Kasumi-1 (cell line): ENCODE results near the gene SEC24D.
"Not testable (repeated sequence)": the region's sequence is repeated elsewhere in the genome, so short reads cannot be mapped to it uniquely, and the experiment has no call there.

Experiments used
- DNase-seq, 2 experiments: peaks; one replicate each; lab custom pipeline; 2025; lab: John Stamatoyannopoulos, UW

Gene SEC24D, protein sequence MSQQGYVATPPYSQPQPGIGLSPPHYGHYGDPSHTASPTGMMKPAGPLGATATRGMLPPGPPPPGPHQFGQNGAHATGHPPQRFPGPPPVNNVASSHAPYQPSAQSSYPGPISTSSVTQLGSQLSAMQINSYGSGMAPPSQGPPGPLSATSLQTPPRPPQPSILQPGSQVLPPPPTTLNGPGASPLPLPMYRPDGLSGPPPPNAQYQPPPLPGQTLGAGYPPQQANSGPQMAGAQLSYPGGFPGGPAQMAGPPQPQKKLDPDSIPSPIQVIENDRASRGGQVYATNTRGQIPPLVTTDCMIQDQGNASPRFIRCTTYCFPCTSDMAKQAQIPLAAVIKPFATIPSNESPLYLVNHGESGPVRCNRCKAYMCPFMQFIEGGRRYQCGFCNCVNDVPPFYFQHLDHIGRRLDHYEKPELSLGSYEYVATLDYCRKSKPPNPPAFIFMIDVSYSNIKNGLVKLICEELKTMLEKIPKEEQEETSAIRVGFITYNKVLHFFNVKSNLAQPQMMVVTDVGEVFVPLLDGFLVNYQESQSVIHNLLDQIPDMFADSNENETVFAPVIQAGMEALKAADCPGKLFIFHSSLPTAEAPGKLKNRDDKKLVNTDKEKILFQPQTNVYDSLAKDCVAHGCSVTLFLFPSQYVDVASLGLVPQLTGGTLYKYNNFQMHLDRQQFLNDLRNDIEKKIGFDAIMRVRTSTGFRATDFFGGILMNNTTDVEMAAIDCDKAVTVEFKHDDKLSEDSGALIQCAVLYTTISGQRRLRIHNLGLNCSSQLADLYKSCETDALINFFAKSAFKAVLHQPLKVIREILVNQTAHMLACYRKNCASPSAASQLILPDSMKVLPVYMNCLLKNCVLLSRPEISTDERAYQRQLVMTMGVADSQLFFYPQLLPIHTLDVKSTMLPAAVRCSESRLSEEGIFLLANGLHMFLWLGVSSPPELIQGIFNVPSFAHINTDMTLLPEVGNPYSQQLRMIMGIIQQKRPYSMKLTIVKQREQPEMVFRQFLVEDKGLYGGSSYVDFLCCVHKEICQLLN

DNA sequence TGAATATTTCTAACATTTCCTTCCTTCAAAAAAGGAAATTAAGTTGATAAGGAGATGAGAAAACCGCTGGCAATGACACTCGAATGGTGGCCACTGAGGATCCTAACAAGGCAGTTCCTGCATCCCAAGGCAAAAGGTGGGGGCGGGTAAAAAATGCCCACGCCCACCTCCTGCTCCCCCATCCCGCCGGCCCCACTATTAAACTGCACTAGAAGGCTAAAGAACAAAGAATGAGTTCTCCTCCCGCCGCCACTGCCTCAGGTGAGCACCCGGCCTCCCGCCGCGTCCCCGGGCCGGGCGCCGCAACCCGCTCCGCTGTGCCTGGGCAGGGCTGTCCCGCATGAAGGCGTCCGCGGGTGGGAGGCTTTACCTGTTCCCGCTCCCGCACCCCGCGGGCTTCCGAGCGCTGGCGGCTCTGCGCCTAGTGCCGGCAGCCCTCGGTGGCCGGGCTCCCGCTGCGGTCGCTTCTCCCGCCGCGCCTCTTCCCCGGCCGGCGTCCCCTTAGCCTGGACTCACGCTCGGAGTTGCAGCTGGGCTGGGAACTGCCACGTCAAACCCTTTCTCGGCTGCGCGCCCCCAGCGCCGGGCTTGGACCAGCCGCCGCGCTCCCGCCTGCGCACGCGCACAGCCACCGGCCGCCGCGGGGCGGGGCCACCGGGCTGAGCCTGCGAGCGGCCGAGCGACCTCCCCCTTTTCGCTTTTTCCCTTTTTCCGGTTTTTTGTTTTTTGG is at the start of gene SEC24D:
Gene SEC24D, minus strand, starts transcription at position 556 of the 730 bp plus-strand sequence. CDS start 2,430 bp downstream, outside the sequence.
- DNase-seq: peak; percentile 80 to 81

DNA sequence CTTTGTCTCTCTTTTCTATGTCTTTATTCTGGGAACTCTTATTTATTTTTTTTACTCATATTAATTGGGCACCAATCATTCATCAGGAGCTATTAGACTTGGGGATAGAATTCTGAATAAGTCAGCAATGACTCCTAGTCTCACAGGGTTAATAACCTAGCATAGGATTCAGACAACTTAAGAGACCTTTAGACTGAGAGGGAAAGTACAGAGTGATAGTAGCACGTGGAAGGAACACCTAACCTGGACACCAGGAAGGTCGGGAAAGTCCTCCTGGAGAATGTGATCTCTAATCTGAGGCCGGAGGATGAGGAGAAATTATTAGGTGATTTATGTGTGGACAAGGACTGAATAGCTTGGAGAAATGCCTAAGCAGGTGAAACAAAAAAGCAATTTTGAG is 48.8 kb upstream of the SEC24D start:
- no peak for DNase-seq

DNA sequence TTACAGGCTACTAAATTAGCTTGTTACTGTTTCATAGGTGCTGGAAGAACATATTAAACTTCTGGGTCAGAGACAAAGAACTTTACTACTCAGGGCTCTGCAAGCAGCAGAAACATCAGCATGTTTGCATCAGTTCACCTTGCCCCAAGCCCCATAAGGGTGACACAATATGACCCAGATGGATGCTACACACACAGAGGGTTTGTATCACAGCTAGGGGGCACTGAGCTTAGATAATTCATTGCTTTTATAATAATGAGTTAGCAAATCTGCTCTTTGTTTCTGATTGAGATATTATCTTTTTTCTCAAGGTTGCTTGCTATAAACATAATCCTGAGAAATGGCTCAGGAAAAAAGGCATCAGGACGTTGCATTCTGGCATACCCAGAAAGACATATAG is 47.9 kb upstream of the SEC24D start:
- peak in 1 of 2 experiments; percentile 20 for DNase-seq

DNA sequence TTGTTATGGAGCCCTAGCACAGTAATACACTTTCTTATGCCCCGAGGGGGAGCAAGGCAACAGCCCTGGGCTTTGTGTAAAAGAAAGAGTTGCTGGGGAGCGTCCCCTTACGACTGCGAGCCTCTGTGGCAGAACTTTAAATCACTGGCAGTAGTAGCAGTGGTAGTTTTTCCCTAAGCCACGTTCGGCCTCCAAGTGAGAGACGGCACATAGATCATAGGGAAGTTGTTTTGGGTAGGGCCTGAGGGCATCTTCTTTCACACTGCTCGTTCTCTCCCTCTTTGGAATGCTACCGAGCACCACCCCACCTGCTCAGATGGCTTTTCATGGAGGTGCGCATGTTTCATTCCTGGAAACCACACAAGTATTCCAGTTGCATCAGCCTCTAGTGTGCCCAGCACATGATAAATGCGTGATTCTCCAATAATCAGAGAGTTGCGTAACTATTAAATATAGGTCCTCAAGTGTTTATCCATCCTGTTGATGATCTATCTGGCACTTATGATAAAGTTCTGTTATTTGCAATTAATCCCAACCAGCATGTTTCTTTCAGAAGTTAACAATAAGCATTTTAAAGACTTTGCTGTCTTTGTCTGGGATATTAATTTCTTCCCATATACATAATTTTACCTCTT is 45.7 kb upstream of the SEC24D start:
- no peak for DNase-seq

DNA sequence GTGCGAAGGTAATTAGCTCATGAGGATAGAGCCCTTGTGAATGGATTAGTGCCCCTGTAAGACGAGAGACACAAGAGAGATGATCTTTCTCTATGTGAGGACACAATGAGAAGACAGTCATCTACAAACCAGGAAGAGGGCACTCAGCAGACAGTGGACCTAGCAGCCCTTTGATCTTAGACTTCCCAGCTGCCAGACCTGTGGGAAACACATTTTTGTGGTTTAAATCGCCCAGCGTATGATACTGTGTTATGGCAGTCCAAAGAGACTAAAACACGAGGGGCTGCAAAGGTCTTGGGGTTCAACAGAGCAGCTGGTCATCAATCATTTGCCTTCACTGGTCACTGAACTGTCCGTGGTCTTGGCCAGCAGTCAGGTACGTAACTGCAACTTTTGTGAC is 43.5 kb upstream of the SEC24D start:
- no peak for DNase-seq

DNA sequence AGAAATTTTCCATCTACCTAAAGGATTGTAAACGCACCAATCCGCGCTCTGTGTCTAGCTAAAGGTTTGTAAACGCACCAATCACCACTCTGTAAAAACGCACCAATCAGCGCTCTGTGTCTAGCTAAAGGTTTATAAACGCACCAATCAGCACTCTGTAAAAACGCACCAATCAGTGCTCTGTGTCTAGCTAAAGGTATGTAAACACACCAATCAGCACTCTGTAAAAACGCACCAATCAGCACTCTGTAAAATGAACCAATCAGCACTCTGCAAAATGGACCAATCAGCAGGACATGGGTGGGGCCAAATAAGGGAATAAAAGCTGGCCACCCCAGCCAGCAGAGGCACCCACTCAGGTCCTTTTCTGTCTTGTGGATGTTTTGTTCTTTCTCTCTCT is 42.6 kb upstream of the SEC24D start:
- DNase-seq: not testable (repeated sequence)

DNA sequence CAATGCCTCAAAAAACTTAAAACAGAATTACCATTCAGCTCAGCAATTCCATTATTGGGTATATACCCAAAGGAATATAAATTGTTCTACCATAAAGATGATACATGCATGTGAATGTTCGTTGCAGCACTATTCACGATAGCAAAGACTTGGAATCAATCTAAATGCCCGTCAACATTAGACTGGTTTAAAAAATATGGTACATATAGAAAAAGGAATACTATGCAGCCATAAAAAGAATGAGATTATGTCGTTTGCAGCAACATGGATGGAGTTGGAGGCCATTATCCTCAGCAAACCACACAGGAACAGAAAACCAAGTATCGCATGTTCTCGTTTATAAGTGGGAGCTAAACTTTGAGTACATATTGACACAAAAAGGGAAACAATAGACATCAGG is 41.9 kb upstream of the SEC24D start:
- no peak for DNase-seq

DNA sequence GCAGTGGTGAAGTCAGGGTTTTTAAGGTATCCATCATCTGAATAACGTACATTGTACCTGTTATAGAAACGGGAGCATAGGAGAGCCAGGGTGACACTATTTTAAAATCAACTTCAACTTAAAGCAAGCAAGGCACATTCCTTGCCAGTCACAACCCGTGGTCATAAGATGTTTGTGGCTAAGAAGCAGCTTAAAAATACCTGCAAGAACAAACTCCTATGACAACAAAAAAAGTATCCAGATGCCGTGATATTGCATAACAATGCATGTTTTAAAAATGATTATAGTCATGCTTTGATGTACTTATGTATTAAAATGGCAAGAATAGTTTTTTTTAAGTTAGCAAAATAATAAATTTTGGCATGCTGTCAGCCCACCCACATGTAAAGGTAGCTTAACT is 36.3 kb upstream of the SEC24D start:
- no peak for DNase-seq

DNA sequence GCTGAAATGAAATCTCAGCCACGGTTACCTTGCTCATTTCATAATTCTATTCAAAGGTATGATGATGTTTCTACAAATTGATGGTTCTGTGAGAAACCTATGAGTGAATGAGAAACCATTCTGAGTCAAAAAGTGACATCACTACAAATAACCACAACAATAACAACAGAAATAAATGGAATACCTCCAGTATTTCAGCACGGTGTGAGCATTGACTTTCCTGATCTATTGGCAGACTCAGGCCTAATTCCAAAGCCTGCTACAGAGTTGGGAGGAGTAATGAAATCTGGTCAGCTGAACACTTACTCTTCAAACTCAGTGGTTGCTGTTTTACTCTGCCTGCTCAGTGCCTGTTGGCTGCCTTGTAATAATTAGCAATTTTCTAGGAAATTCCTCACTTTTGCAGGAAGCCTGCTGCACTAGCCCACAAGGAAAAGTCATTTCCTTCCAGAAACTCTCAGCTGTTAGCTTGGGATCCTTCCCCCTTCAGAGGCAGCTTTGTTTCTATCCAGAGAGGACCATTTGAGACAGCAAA is 33.9 kb upstream of the SEC24D start:
- DNase-seq: no peak

DNA sequence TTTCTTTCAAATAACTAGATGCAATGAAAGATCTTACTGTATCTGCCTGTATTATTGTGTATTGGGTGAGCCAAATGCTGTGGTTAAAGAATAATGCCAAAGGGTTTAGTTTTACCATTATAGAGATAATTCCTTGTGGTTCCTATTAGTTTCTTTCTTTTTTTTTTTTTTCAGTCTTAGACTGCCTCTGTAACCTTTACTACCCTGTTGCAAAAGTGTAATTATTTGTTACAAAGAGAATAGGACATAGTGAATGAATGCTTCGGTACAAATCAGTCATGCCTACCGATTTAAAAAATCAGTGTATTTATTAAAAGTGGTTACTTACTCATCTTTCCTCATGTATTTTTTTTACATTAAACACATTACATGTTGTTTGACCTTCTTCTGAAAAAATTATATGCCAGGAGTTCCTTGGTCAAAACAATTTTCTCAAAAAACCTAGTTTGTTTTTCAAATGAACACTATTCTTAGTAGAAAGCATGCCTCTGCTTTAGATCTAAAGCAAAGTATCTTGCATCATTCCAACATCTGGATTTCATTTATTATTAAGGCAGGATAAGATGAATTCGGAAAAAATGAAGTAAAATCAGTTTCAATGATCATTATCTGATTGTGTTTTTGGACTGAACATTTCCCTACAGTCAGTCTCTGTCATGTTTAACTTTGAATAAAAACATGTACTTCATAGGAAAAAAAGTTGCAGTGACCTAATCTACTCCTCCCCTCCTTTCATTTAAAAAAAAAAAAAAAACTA is 31.6 kb upstream of the SEC24D start:
- no peak for DNase-seq

DNA sequence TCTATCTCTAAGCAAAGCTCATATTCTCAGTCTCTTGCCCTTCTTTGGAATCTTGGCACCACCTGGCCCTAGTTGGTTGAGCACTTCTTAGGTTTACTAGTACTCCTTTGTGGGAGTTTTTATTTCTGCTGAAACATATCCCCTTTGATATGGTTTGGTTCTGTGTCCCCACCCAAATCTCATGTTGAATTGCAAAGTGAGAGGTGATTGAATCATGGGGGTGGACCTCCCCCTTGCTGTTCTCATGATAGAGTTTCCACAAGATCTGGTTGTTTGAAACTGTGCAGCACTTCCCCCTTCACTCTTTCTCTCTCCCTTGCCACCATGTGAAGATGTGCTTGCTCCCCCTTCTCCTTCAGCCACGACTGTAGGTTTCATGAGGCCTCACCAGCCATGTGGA is 30.5 kb upstream of the SEC24D start:
- no peak for DNase-seq

DNA sequence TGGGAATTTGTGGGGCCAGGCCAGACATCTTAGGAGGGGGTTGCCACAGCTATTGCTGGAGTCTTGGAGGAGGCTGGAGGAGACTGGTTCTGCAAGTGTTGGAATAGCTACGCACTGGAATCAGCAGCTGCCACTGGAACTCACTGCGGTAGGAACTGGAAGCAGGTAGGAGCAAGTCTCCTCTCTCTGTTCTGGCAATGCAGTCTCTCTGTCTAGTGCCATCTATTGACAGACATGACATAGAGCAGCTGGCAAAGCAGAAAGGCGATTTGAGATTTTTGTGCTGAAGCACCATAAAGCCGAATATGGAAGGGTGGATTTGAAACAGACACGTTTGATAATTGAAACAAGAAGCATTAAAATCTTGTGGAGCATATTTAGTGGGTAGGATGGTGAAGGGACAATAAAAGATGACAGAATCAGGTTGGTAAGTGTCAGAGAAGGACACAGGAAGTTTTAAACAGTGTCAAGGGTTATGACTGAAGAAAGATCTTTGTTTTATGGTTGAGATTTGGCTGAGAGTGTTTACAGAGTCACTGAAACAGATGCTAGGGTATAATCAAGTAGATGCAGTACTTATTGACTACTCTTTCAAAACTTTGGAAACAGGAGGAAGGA is 29.3 kb upstream of the SEC24D start:
- peak; percentile 58 to 71 for DNase-seq

DNA sequence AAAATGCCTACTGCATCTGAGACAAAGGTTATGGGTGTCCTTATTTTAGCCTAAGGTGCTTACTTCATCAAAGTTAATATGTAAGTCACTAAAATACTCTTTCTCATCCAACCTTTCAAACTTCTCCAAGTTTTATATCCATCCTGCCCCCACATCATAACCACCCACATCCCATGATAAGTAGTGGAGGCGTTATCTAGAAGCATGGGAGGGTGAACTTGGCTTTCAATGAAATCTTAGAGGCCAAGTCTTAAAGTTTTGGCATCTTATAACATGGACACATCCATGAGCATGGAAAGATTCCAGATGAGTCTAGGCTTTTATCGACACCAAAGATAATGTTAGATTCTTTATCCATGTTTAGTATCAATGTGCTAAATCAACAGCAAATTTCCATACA is 22.9 kb upstream of the SEC24D start:
- DNase-seq: no peak

DNA sequence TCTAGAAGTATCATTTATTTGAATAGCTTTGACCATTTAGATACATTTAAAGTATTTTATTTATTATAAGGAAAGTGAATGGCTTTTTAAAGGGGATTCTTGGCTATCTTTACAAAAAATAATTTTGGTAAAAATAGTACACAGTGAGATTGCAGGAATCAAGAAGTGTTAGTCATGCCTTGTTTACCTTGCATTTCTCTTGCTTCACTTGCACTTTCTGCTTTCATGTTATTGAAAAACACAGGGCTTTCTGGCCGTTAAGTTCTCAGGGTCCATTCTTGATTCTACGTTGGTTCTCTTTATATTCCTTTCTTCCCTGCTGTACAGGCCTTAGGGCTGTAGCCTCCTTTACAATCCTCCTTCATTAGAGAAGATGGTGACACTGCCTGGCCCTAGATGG is 21.8 kb upstream of the SEC24D start:
- no peak for DNase-seq

DNA sequence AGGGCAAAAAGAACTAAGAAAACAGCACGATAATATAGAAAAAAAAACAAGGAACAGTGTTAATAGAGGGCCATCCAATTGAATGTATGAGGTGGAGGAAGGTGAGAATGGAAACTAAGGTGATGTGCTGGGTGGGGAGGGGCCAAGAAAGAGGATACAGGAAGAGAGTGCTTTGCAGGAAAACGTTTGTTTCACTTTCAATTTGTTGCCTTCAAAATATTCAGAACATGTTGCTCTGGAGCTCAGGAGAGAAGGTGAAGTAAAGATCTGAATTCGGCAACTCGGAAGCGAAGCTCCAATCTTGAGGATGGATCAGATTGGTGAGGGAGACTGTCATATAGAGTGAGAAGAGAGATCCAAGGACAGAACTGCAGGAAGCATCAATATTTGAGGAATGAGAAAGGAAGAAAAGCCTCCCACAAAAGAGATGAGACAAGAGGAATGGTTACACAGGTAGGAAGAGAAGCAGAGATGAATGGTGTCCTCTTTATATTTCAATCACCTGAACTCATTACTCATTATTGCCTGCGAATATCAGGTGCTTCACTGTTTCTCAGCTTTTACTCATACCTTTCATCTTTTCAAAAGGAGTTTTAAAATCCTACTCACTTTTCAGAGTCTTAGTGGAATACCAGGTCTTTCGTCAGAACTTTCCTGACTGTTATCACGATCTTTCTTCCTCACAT is 14.7 kb upstream of the SEC24D start:
- no peak for DNase-seq

DNA sequence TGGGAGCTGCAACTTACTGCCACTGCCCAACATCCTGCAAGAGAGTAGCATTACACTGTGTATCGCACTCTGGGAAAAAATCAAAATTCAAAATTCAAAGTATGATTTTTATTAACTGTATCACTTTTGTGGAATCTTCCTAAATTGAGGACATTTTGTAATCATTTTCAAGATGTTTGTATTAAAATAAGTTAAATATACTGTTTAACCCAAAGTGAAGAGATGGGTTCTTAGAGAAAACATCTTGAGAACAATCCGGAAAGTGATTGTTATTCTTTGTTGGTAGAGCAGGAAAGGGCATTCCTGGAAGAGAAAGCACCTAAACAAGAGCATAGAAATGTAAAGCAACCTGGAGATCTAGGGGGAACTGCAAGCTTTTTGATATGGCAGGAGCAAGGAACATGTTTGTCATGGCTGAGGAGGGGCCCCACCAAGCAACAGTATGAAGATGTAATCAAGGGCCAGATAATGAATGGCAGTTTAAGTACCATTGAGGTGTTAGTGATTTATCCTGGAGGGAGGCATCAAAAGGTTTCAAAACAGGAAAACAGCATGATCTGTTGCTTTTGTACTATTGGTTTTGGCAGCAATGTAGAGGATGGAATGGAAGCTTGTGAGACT is 14.1 kb upstream of the SEC24D start:
- no peak for DNase-seq

DNA sequence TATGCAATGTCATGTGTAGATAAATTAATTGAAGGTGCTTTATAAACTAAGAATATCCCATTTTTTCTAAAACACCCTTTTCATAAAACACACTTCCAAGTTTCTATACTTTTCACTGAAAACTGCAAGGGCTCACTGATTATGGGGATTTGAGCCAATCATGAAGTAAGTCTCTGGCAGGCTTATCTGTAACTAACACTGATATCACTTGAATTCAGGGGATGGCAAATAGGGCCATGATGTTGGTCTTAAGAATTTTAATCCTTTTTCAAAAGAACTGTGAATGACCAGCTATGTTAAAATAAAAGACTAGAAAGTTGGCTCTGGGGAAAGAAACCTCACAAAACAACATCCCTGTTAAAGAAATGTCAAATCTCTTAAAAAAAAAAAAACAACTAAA is 13.0 kb upstream of the SEC24D start:
- DNase-seq: no peak

DNA sequence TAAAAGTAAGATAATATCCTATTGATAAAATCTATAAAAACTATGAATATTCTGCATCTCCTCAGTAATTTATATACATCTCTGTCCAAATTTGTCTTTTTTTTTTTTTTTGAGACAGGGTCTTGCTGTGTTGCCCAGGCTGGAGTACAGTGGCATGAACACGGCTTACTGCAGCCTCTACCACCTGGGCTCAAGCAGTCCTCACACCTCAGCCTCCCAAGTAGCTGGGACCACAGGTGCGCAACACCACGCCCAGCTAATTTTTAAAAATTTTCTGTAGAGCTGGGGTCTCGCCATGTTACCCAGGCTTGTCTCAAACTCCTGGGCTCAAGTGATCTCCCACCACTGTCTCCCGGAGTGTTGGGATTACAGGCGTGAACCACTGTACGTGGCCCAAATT is 12.3 kb upstream of the SEC24D start:
- no peak for DNase-seq

DNA sequence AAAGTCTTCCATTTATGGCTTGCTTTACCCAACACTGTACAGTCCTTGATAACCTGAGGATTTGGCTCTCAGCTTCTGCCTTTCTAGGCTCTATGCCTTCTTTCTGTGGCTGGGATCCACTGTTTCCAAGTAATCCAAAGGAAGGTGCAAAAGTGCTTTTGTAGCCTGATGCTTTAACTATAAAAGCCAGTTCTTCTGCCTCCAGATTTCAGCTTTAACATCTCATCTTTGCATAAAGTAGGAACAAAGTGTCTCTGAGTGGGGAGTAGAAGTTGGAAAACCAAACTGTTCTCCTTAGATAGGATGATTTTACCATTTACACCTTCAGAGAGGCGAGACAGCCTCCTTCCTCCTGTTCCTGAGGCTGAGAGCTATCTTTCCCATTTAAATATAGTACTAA is 11.1 kb upstream of the SEC24D start:
- no peak for DNase-seq
